Activated naive CD4-positive, alpha-beta T cell treated with anti-CD3 and anti-CD28 coated beads, Interleukin-2, amount 50 U/mL, for 72 hours (primary cell): ENCODE data around the gene TJP3. TPM values are rescaled to one million over a fixed set of nuclear protein-coding genes. Genes with fewer than 3 reads are reported as not detected.

Experiments used
- ATAC-seq, 2 donors: fragments of 150-1000 bp; cut with Tn5 transposase; 2 replicates each; pipeline ENCODE4 v1.10.0; 2021; ENCODE audit warnings: mild to moderate bottlenecking in 2 of 2, moderate library complexity in 2 of 2
- DNase-seq, 2 donors: peaks; one replicate each; pipeline ENCODE4 v3.0.0; 2021 to 2022; ENCODE audit warnings: low spot score in 2 of 2
- H3K27ac Mint-ChIP-seq, 2 donors: one replicate each; pipeline ENCODE4 v1.8.0; 2022; ENCODE audit warnings: mild to moderate bottlenecking in 2 of 2, mixed read lengths in 2 of 2
- H3K36me3 Mint-ChIP-seq, 2 donors: one replicate each; pipeline ENCODE4 v1.8.0; 2022; ENCODE audit warnings: mixed read lengths in 2 of 2
- H3K9me3 Mint-ChIP-seq, 2 donors: one replicate each; pipeline ENCODE4 v1.8.0; 2022; ENCODE audit warnings: mixed read lengths in 2 of 2
- total RNA-seq, 2 donors: library from RNA; stranded (reverse); gene quantifications; one replicate each; pipeline ENCODE4 v1.2.3, GENCODE V29; 2022

Gene TJP3
- total RNA-seq, 2 donors from 2014 or later: 2.6 to 6.3 TPM

GRCh38 chr19:3792114-3792513 lies 83.9 kb downstream of the TJP3 start:
- DNase-seq: no peak
- Mint-ChIP-seq H3K9me3 (peaks cover 6 to 18% of the 10 kb centered on the region in 2 donors), H3K27ac (no peak overlapping the region), H3K36me3 (peaks cover 6 to 13% of the 10 kb centered on the region in 2 donors)
- ATAC-seq: no peak

- DNase-seq (no peak), ATAC-seq (no peak)
- peaks cover 6 to 15% of the 10 kb centered on the region in 2 donors for H3K36me3 Mint-ChIP-seq
- no peak overlapping the region for H3K27ac Mint-ChIP-seq
- peaks cover 6 to 18% of the 10 kb centered on the region in 2 donors for H3K9me3 Mint-ChIP-seq
These were observed 85.6 kb downstream of the TJP3 start for GRCh38 chr19:3793799-3794198.

- DNase-seq (no peak), ATAC-seq (no peak)
- peaks cover 6 to 12% of the 10 kb centered on the region in 2 donors for H3K9me3 Mint-ChIP-seq
- no peak overlapping the region for H3K27ac Mint-ChIP-seq
- H3K36me3 Mint-ChIP-seq: peaks cover 6 to 13% of the 10 kb centered on the region in 2 donors
These were observed 88.2 kb downstream of the TJP3 start for GRCh38 chr19:3796358-3796757.

- H3K36me3 Mint-ChIP-seq: peaks cover 6 to 10% of the 10 kb centered on the region in 2 donors
- DNase-seq (no peak), ATAC-seq (peak; percentile 50 to 51)
- H3K27ac Mint-ChIP-seq: peak overlapping the region in 1 of 2 donors; percentile 76
- H3K9me3 Mint-ChIP-seq: peaks cover 6 to 8% of the 10 kb centered on the region in 2 donors
These were observed 90.0 kb downstream of the TJP3 start for GRCh38 chr19:3798137-3798536.

Other genes starting within 250 kb of the TJP3 start
- under 1 TPM in 1 of 2 donors, not detected in 1; 0.72 TPM for gene SMIM24, start 227.9 kb upstream of the TJP3 start, total RNA-seq
- gene SMIM44, start 224.9 kb upstream of the TJP3 start, total RNA-seq: not detected
- gene DOHH, start 207.7 kb upstream of the TJP3 start, total RNA-seq: 10 to 100 TPM; 13.2 to 14.8 TPM
- gene FZR1, start 202.1 kb upstream of the TJP3 start, total RNA-seq: 10 to 100 TPM; 52.4 to 73.5 TPM
- 1 to 10 TPM; 3.0 to 3.8 TPM for gene TEKTIP1, start 169.2 kb upstream of the TJP3 start, total RNA-seq
- 10 to 100 TPM; 40.1 to 47.5 TPM for gene MFSD12, start 150.8 kb upstream of the TJP3 start, total RNA-seq
- 10 to 100 TPM; 66.2 to 86.9 TPM for gene HMG20B, start 135.4 kb upstream of the TJP3 start, total RNA-seq
- 1 to 10 TPM in 1 of 2 donors, under 1 TPM in 1; 0.59 to 1.2 TPM for gene GIPC3, start 122.9 kb upstream of the TJP3 start, total RNA-seq
- gene TBXA2R, start 101.5 kb upstream of the TJP3 start, total RNA-seq: 1 to 10 TPM; 1.3 to 1.8 TPM
- 10 to 100 TPM; 26.0 to 34.2 TPM for gene CACTIN, start 81.6 kb upstream of the TJP3 start, total RNA-seq
- gene PIP5K1C, start 7.9 kb upstream of the TJP3 start, total RNA-seq: 10 to 100 TPM; 11.5 to 13.5 TPM
- gene APBA3, start 53.3 kb downstream of the TJP3 start, total RNA-seq: 10 to 100 TPM; 44.6 to 61.7 TPM
- 10 to 100 TPM; 15.7 to 68.7 TPM for gene MRPL54, start 54.3 kb downstream of the TJP3 start, total RNA-seq
- not detected for gene RAX2, start 63.8 kb downstream of the TJP3 start, total RNA-seq
- gene MATK, start 78.0 kb downstream of the TJP3 start, total RNA-seq: 10 to 100 TPM in 1 of 2 donors, 1 to 10 TPM in 1; 7.4 to 27.8 TPM
- gene ZFR2, start 160.7 kb downstream of the TJP3 start, total RNA-seq: under 1 TPM; 0.11 to 0.70 TPM
- gene ATCAY, start 172.3 kb downstream of the TJP3 start, total RNA-seq: under 1 TPM in 1 of 2 donors, not detected in 1; 0.39 TPM
- gene NMRK2, start 224.7 kb downstream of the TJP3 start, total RNA-seq: not detected